Left ventricle myocardium superior (tissue), 1 donor: ENCODE results near the gene OTULIN. TPM values are rescaled to one million over a fixed set of nuclear protein-coding genes. Genes with fewer than 3 reads are reported as not detected.

Experiments
- ATAC-seq: fragments of 200-7000 bp; cut with Tn5 transposase; one replicate; pipeline ENCODE4 v1.9.1; 2020; ENCODE audit warnings: mild to moderate bottlenecking, moderate library complexity
- DNase-seq: peaks from one replicate; pipeline ENCODE4 v3.0.0-alpha.2; 2020
- intact Hi-C: fragments of 100-400 bp; cut with micrococcal nuclease; formaldehyde crosslinking; loops from one replicate; pipeline ENCODE4 v1.11.0; 2022
- total RNA-seq: library from RNA; stranded (reverse); fragmentation: NEBNext Ultra II Directional; extraction: Animal tissue kit (Norgen Biotek cat#: 25700); gene quantifications from one replicate; pipeline ENCODE4 v1.2.1, GENCODE V29; 2021
- donor health status: DM: no; HTN: yes; CAD: no; lungs with severe emphysema.

OTULIN gene
- total RNA-seq, 1 donor from 2014 or later, result 23.5 TPM

DNA sequence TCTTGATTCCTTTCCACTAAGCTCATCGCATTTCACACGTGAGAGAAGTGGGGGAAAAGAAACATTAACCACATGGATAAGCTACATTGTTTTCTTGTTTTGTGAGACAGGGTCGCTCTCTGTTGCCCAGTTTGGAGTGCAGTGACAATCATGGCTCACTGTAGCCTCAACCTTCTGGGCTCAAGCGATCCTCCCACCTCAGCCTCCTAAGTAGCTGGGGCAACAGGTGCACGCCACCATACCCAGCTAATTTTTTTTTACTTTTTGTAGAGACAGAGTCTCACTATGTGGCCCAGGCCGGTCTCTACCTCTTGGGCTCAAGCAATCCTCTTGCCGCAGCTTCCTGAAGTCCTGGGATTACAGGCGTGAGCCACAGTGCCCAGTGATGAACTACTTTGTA is 2.8 kb downstream of the OTULIN start:
- intact Hi-C loops, result no loop called here
- ATAC-seq, result no peak
- no peak for DNase-seq

DNA sequence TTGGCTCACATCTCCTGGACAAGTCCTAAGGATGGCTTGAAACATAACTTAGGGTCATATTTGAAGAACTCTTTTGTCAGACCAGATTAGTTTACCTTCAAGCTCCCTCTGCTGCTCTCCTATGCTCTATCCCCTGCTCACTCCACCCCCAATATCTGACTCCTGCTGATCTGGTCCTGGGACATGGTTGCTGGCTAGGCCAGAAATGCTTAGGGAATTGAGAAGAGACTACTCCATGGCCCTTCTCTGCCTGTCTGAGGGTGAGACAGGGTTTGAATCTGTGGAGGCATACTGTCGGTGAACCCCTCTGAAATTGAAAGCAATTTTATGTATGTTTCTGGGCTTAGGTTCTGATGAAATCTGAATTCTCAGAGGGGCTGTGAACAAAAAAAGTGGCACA is 3.3 kb downstream of the OTULIN start:
- ATAC-seq (no peak), DNase-seq (no peak)
- intact Hi-C loops, result no loop called here

DNA sequence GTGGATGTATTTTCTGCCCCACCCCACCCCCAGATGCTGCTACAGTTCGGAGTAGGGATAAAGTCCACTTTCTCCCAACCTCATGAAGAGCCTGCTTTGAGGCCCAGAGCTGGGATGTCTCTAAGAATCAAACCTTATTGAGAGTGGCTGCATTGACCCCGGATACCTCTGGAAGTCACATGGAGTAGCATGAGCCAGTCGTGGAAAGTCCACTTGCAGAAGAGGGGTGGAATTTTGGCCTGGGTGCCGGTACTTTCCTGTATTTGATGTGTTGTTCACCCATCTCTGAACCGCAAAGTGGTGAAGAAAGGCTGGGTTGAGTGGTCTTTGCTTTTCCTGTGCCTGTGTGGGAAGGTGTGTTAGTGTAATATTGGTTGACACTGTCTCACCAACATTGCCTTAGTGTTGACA is 3.7 kb downstream of the OTULIN start:
- intact Hi-C loops, result no loop called here
- ATAC-seq (no peak), DNase-seq (no peak)

DNA sequence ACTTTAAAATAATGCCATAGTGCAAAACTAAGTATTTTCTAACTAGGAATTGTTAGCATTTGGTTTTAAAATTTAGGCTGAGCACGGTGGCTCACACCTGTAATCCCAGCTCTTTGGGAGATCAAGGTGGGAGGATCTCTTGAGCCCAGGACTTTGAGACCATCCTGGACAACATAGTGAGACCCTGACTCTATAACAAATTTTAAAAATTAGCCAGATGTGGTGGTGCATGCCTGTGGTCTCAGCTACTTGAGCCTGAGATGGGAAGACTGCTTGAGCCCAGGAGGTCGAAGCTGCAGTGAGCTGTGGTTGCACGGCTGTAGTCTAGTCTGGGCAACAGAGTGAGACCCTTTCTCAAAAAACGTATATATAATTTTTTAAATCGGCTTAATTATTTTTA is 4.9 kb downstream of the OTULIN start:
- DNase-seq (no peak), ATAC-seq (no peak)
- intact Hi-C loops, result no loop called here

DNA sequence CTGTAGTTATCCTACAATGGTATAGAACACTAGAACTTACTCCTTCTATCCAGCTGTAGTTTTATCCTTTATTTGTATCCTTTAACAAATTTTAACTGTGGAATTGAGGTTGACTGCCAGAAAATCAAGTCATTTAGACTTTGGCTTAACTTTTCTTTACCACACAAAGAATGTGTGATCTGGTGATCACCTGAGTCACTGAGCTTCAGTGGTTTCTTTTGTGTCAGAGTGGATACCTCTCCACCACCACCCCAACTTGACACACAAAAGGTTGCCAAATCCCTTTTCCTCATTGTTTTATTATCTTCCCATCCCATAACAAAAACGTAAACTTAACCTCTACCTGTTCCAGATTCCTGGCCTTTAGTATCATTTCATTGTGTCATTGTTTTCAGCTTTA is 5.5 kb downstream of the OTULIN start:
- ATAC-seq (no peak), DNase-seq (no peak)
- intact Hi-C loops, result no loop called here

DNA sequence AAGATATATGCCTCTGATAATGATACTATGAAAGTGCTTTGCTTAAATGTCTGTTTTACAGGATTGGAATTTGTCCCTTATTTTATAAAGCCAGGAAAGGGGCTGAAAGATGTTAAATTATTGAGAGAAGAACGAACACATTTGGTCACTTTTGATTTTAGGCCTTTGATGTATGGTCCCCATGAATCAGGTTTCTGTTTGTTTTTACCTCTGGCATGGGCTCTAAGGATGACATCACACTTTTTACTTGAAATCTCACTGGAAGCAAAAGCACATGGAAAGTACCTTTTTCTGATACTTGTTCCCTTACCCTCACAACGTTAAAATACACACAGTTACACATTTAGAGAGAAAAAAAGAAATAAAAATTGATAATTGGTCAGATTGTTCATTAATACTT is 6.9 kb downstream of the OTULIN start:
- no peak for DNase-seq
- no peak for ATAC-seq
- intact Hi-C loops, result no loop called here

DNA sequence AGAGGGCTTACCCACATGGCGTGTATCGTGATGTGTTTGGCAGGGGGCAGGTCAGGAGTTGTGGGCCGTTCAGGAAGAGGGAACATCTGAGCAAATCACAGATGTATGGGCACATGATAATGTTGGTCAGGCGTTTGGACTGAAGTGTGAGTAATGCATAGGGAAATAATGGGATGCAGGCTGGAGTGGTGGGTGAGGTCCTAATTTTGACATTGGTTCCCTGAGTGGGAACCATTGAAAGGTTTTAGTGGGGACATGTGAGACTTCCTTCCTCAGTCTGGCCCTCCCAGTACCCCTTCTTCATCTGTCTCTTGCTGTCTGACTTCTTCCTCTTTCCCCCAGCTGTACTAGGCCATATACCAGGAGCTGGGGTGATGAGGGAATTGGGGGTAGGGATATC is 7.6 kb downstream of the OTULIN start:
- ATAC-seq, result no peak
- intact Hi-C loops, result no loop called here
- DNase-seq, result no peak

GRCh38 chr5:14672484-14673394 is 8.2 kb downstream of the OTULIN start:
- intact Hi-C loops, result no loop called here
- peak; percentile 10 for ATAC-seq
- no peak for DNase-seq

- DNase-seq (no peak), ATAC-seq (no peak)
- intact Hi-C loops, result no loop called here
These were observed 8.9 kb downstream of the OTULIN start for GRCh38 chr5:14673443-14673842.

- no peak for ATAC-seq
- intact Hi-C loops, result no loop called here
These were observed 10.7 kb downstream of the OTULIN start for GRCh38 chr5:14674983-14675854.

GRCh38 chr5:14675865-14676300 is 11.4 kb downstream of the OTULIN start:
- ATAC-seq, result no peak
- DNase-seq, result no peak
- intact Hi-C loops, result no loop called here

More at GRCh38 chr5:14674983-14675854, 10.7 kb downstream of the OTULIN start:
- no peak for DNase-seq

DNA sequence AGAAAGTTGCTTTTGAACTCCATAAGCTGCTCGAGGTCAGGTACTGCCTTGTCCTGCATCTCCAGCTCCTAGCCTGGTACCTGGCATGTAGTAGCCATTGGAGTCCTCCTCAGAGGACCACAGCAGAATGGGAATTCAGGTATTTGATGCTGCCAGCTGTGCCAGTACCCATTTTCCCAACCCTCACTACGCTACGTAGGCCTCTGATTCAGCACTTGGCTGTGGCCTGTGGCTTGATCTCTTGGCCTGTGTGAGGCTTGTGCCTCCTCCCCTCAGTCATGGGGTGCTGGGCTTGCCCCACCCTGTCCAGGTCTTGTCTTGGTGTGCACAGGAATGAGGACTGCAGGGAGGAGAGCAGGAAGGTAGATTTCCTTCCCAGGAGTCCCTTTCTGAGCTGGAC is 11.8 kb downstream of the OTULIN start:
- intact Hi-C loops, result no loop called here
- peak; percentile 48 for ATAC-seq
- DNase-seq, result peak; percentile 45

- peak; percentile 33 for ATAC-seq
- intact Hi-C loops, result no loop called here
- no peak for DNase-seq
These were observed 14.3 kb downstream of the OTULIN start for GRCh38 chr5:14678773-14679334.

DNA sequence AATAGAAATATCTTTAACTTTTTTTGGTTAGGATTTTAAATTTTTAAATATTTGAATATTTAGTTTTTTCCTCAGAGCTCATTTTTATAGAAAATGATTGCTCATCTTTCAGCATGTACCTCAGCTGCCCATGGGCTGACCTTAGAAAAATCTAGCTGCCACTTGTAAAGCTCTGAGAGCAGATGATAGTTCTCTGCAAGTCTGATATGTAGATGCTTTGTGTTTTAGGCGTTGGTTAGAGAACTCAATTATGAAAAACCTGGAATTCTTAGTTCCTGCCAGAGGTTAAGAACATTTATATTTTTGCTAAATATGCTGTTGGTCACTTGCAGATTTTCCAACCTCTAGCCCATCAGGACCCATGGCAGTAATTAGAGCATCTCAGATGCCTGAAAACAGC is 15.1 kb downstream of the OTULIN start:
- no peak for ATAC-seq
- intact Hi-C loops, result no loop called here

DNA sequence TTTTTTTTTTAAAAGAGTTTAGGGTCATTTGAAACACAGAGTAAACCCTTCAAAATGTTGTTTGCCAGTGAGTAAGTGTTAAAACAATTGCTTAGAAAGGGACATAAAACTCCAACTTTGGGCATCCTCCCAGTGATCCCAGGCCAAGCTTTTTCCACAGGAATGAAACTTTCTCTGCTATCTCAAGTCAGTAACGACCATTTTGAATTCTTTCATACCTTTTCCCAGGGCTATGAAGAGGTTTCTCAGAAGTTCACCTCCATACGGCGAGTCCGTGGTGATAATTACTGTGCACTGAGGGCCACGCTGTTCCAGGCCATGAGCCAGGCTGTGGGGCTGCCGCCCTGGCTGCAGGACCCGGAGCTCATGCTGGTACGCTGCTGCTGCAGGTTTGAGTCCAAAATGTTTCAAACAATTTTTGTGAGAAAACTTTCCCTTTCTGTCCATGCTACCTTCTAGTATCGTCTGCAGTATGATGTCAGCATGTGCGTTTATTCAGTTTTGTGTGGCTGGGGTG is 16.8 kb downstream of the OTULIN start:
- ATAC-seq, result peak; percentile 70
- intact Hi-C loops, result loop anchor here (10.0 kb wide), 1 partner anchor 324 kb away; no protein-coding TSS in a partner anchor
- peak; percentile 78 for DNase-seq

More for the DNA sequence above, 15.1 kb downstream of the OTULIN start:
- DNase-seq, result no peak

DNA sequence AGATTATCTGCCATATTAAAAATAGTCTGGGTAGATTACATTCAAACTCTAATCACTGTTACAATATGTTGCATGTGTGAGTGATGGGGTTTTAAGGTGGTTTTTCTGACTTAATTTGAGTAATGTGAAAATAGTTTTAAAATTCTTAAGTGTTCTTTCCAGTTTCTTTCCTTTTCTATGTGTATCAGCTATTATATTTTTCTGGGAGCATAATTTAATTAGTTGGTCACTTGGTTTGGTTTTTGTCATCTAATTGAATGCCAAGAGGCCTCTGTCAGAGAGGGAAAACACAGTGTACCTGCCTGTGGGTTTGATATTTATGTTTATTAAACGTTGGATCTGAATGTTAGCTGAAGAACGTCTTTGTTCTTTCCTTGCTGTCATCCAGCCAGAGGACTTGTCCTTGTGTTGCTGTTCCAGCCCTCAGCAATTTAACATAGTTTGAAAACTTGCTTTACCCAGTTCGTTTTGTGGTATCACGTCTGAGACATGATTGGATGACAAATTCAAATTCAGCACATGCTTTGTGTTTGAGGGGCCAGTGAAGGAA is 19.5 kb downstream of the OTULIN start:
- intact Hi-C loops, result loop anchor here (10.0 kb wide), 1 partner anchor 321 kb away; no protein-coding TSS in a partner anchor
- no peak for DNase-seq
- ATAC-seq, result peak; percentile 24

GRCh38 chr5:14684757-14685156 is 20.2 kb downstream of the OTULIN start:
- intact Hi-C loops, result loop anchor here (10.0 kb wide), 1 partner anchor 320 kb away; no protein-coding TSS in a partner anchor
- ATAC-seq (peak; percentile 81), DNase-seq (peak; percentile 42)

DNA sequence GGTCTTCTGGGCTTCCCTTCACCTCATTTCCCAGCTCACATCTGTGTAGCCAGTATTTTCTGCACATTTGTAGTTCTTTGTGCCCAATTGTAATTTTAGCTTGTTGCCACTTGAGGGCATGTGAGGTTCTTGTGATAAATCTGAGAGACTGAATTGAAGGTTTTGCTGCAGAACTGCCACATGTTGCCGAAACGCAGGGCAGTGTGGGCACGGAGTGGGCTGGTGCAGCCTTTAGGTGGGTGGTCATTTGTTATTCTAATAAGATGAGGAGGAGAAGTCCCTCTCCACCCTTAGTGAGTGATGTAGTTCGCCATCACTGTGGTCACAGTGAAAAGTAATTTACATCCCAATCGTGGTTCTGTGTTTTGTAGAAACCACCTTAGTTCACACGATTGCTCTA is 21.2 kb downstream of the OTULIN start:
- ATAC-seq, result peak; percentile 37
- intact Hi-C loops, result loop anchor here (10.0 kb wide), 1 partner anchor 319 kb away; no protein-coding TSS in a partner anchor
- no peak for DNase-seq

DNA sequence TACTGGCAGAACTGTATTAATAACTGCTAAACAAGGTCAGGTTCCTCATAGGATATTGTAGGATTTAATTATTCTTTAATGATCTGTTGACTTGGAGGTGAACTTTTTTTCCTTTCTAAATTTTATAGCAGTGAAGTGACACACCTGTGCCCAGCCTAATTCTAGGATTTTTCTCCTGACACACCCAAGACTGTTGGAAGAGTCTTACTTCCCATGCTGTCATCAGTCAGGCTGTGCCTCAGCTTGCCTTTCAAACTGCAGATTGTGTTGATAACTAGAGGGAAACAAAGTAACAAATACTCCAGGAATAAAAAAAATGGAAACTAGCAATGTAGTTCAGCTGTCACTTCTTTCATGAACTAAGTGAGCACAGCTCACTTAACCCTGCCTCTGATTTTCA is 22.0 kb downstream of the OTULIN start:
- intact Hi-C loops, result loop anchor here (10.0 kb wide), 1 partner anchor 318 kb away; no protein-coding TSS in a partner anchor
- DNase-seq (no peak), ATAC-seq (no peak)
